Spleen (tissue), 11 donors: ENCODE results near the gene EPS8. TPM values are rescaled to one million over a fixed set of nuclear protein-coding genes. Genes with fewer than 3 reads are reported as not detected.
"Not testable (repeated sequence)": the region's sequence is repeated elsewhere in the genome, so short reads cannot be mapped to it uniquely, and the experiment has no call there.

ENCODE experiments used
- DNase-seq: peaks from one replicate; pipeline ENCODE4 v3.0.0-alpha.2; 2020
- H3K27ac ChIP-seq, 8 donors: fragments of 200-600 bp; sonication (generic) in 7 of 8; 1 replicate in 4 of 8; 2 replicates in 4 of 8; pipeline versions ENCODE4 v1.5.0 to v1.8.0; 2016 to 2021; ENCODE audit warnings: inconsistent platforms in 4 of 8, mild to moderate bottlenecking in 4 of 8, moderate library complexity in 1 of 8
- H3K27me3 ChIP-seq, 7 donors: fragments of 200-600 bp; sonication (generic) in 6 of 7; replicated peaks in 1 of 7; 1 replicate in 4 of 7; 2 replicates in 3 of 7; pipeline versions ENCODE4 v1.5.0 to v1.8.0; 2016 to 2021; ENCODE audit warnings: inconsistent platforms in 3 of 7, mild to moderate bottlenecking in 1 of 7
- H3K36me3 ChIP-seq, 6 donors: fragments of 200-600 bp; sonication (generic) in 5 of 6; 1 replicate in 4 of 6; 2 replicates in 2 of 6; pipeline versions ENCODE4 v1.5.0 to v1.8.0; 2016 to 2021; ENCODE audit warnings: inconsistent platforms in 2 of 6
- H3K4me1 ChIP-seq, 6 donors: fragments of 200-600 bp; sonication (generic) in 5 of 6; 1 replicate in 3 of 6; 2 replicates in 3 of 6; pipeline versions ENCODE4 v1.5.0 to v1.8.0; 2016 to 2021; ENCODE audit warnings: inconsistent platforms in 3 of 6
- H3K4me3 ChIP-seq, 8 donors: fragments of 200-600 bp; sonication (generic) in 7 of 8; 1 replicate in 4 of 8; 2 replicates in 4 of 8; pipeline versions ENCODE4 v1.5.0 to v1.8.0; 2016 to 2021; ENCODE audit warnings: inconsistent platforms in 4 of 8, mild to moderate bottlenecking in 4 of 8, moderate library complexity in 2 of 8
- H3K9me3 ChIP-seq, 8 donors: fragments of 200-600 bp; sonication (generic) in 7 of 8; 1 replicate in 4 of 8; 2 replicates in 4 of 8; pipeline versions ENCODE4 v1.5.0 to v1.8.0; 2016 to 2021; ENCODE audit warnings: inconsistent platforms in 4 of 8
- POLR2A ChIP-seq, 3 donors: fragments of 450-650 bp; IDR thresholded peaks; one replicate each; pipeline ENCODE4 v1.5.1; 2017; ENCODE audit warnings: antibody characterized with exemption in 3 of 3, mild to moderate bottlenecking in 1 of 3
- POLR2AphosphoS5 ChIP-seq, 3 donors: sonication (generic); formaldehyde crosslinking; IDR thresholded peaks; one replicate each; pipeline ENCODE4 v1.5.1; 2017; ENCODE audit warnings: antibody characterized with exemption in 3 of 3
- WGBS, 5 donors: extraction: QIAGEN DNeasy Blood & Tissue Kit in 3 of 5; methylation state at CpG; one replicate each; pipeline versions ENCODE4 v1.1.5 to v1.1.7; 2013 to 2018; 5-methylcytosine and 5-hydroxymethylcytosine counted together
- intact Hi-C: fragments of 100-400 bp; cut with DNase I; formaldehyde crosslinking; loops from one replicate; pipeline ENCODE4 v1.15.0; 2023; ENCODE audit warnings: low total_unique reads
- polyA plus RNA-seq, 3 donors: library from polyadenylated mRNA; stranded (reverse); fragments of 200-250 nt; gene quantifications; one replicate each; pipeline ENCODE4 v1.2.1, GENCODE V29; 2013
- total RNA-seq, 7 donors: library from RNA; depleted of rRNA in 3 of 7; stranded (reverse); fragments of >200 nt in 3 of 7; fragmentation: NEBNext Ultra II Directional in 4 of 7; extraction: Animal tissue kit (Norgen Biotek cat#: 25700) in 4 of 7; gene quantifications; one replicate each; pipeline versions ENCODE4 v1.1.0 to v1.2.1, GENCODE V29; 2016 to 2021
- TF ChIP-seq, protein P1 (sequence below), 11 experiments: fragments of 200-600 bp in 7 of 11; fragments of 450-650 bp in 4 of 11; sonication (generic) in 4 of 11; IDR thresholded peaks in 8 of 11; conservative IDR thresholded peaks in 3 of 11; 1 replicate in 7 of 11; 2 replicates in 4 of 11; pipeline versions ENCODE4 v1.4.0 to v1.8.0; 2016 to 2021; ENCODE audit warnings: antibody characterized with exemption in 11 of 11, inconsistent platforms in 4 of 11, mild to moderate bottlenecking in 1 of 11
- donor health status: healthy with polysubstance abuse.
- donor health status: DM: no; HTN: no; CAD: no; lungs with moderate emphysema.
- donor health status: DM: no; HTN: no; CAD: no.
- donor health status: Bipolar disorder and iron deficiency.
- donor health status: healthy.
- donor health status: DM: no; HTN: no; CAD: no.
- donor health status: DM: yes; HTN: yes; CAD: no.

The EPS8 gene
- total and polyA plus RNA-seq, 10 donors = 4.6 to 90.5 (median 30.9) TPM

DNA sequence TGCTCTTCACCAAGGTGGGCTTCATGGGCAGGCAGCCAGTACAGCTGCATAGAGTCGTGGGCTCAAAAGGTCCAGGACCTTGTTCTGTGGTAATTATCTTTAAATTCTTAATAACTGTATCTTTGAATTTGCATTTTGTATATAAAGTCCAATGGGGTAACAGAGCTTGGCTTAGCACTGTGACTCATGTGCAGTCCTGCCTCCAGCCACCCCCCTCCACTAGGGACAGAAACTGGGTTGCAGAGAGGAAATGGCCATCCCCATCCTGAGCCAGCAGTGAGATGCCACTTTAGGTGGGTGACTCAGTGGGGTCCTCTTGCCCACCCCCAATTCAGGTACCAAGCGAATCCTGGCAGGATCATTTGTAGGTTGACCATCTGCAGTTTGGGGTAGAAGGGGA, 48.1 kb downstream of the EPS8 start:
- peaks cover 0 to 13% (median 0%) of the 10 kb centered on the region in 8 donors for H3K9me3 ChIP-seq
- H3K4me3 ChIP-seq = no peak overlapping the region
- intact Hi-C loops = no loop called here
- H3K27me3 ChIP-seq = no peaks in the 10 kb centered on the region
- TF ChIP-seq, protein P1, sequence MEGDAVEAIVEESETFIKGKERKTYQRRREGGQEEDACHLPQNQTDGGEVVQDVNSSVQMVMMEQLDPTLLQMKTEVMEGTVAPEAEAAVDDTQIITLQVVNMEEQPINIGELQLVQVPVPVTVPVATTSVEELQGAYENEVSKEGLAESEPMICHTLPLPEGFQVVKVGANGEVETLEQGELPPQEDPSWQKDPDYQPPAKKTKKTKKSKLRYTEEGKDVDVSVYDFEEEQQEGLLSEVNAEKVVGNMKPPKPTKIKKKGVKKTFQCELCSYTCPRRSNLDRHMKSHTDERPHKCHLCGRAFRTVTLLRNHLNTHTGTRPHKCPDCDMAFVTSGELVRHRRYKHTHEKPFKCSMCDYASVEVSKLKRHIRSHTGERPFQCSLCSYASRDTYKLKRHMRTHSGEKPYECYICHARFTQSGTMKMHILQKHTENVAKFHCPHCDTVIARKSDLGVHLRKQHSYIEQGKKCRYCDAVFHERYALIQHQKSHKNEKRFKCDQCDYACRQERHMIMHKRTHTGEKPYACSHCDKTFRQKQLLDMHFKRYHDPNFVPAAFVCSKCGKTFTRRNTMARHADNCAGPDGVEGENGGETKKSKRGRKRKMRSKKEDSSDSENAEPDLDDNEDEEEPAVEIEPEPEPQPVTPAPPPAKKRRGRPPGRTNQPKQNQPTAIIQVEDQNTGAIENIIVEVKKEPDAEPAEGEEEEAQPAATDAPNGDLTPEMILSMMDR (IDR thresholded peaks at IDR 0.05 in 8 of 11, conservative IDR thresholded peaks at IDR 0.05 in 3 of 11) = no peak
- TF ChIP-seq POLR2A (IDR thresholded peaks at IDR 0.05) = no peak
- TF ChIP-seq POLR2AphosphoS5 (IDR thresholded peaks at IDR 0.05) = no peak
- no peak overlapping the region for H3K27ac ChIP-seq
- no peak for DNase-seq
- no peaks in the 10 kb centered on the region for H3K36me3 ChIP-seq
- 69 to 90% (median 84%) methylated on average over 2 of the region's 2 CpGs for WGBS, 5 donors
- H3K4me1 ChIP-seq = no peaks in the 10 kb centered on the region

DNA sequence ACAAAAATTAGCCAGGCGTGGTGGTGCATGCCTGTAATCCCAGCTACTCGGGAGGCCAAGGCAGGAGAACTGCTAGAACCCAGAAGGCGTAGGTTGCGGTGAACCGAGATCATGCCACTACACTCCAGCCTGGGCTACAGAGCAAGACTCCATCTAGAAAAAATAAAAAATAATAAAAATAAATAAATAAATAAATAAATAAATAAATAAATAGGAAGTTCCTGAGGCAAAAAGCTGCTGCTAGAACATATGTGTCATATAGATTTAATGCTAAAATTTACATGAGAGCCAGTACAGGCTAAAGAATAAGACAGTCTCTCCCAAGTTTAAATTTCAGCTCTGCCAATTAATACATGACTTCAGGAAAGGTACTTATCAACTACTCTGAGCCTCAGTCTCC, 48.8 kb downstream of the EPS8 start:
- H3K36me3 ChIP-seq, DNase-seq, H3K4me3 ChIP-seq, H3K4me1 ChIP-seq, H3K27ac ChIP-seq, intact Hi-C loops, H3K27me3 ChIP-seq: not testable (repeated sequence)
- 93 to 99% (median 96%) methylated on average over 5 of the region's 5 CpGs for WGBS, 5 donors
- peaks cover 0 to 13% (median 0%) of the 10 kb centered on the region in 8 donors for H3K9me3 ChIP-seq

DNA sequence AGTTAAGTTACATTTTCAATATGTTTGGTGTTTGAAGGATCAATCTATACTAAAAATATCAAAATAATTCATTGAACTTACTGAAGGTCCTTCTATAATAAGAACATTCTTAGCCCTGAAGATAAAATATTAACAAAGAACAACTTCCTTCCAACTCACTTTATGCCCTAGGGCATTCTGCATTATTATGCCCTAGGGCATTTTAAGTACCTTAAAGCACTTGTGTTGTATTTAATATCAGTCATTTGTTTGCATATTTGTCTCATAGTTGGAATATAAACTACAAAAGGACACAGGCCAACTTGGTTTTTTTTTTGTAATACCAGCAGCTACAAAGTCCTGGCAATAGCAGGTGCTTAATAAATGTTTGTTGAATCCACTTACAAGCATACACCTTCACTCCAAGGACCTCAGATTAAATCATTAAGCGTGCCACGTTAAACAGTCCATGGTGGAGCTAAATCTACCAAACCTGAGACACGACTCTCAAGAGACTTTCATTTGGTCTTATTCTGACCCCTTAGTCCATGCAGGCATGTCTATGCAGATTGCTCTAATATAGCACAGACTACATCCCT, 50.7 kb downstream of the EPS8 start:
- 88 to 96% (median 93%) methylated on average over 3 of the region's 3 CpGs for WGBS, 5 donors
- Histone ChIP-seq H3K4me3 (no peak overlapping the region), H3K27me3 (no peaks in the 10 kb centered on the region), H3K4me1 (no peaks in the 10 kb centered on the region), H3K27ac (no peak overlapping the region), H3K9me3 (peaks cover 0 to 11% (median 0%) of the 10 kb centered on the region in 8 donors), H3K36me3 (no peaks in the 10 kb centered on the region)
- no peak for TF ChIP-seq POLR2A (IDR thresholded peaks at IDR 0.05)
- TF ChIP-seq, protein P1 (IDR thresholded peaks at IDR 0.05 in 8 of 11, conservative IDR thresholded peaks at IDR 0.05 in 3 of 11) = no peak
- no peak for TF ChIP-seq POLR2AphosphoS5 (IDR thresholded peaks at IDR 0.05)
- no peak for DNase-seq
- intact Hi-C loops = no loop called here

DNA sequence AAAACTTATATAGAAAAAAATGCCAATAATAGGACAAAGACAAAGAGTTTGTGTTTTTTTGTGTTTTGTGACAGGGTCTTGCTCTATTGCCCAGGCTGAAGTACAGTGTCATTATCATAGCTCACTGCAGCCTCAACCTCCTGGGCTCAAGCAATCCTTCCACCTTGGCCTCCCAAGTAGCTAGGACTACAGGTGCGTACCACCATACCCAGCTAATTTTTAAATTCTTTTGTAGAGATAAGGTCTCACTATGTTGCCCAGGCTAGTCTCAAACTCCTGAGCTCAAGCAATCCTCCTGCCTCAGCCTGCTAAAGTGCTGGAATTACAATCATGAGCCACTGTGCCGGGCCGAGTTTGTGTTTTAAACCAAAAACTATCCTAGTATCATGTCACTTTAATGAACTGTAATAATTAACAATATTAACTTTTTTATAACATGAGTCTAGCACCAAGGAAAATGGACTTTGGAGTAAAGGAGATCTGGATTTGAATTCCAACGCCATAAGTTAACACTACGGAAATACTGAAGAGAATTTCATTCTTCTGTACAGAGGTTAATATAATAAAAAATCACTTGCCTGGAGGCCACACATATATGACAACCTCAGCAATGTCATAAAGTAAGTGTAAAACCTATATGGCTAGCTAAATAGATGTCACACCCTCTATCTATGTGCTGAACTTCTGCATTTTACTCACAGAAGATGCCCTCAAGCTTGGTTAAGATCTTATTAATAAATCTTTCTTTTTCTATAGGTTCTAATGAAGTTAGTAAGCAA, 53.2 kb downstream of the EPS8 start:
- TF ChIP-seq POLR2AphosphoS5 (IDR thresholded peaks at IDR 0.05) = no peak
- TF ChIP-seq, protein P1 (IDR thresholded peaks at IDR 0.05 in 8 of 11, conservative IDR thresholded peaks at IDR 0.05 in 3 of 11) = no peak
- TF ChIP-seq POLR2A (IDR thresholded peaks at IDR 0.05) = no peak
- Histone ChIP-seq H3K36me3 (no peaks in the 10 kb centered on the region), H3K4me1 (no peaks in the 10 kb centered on the region), H3K27me3 (no peaks in the 10 kb centered on the region), H3K9me3 (no peaks in the 10 kb centered on the region), H3K27ac (no peak overlapping the region), H3K4me3 (no peak overlapping the region)
- WGBS, 5 donors = 92 to 98% (median 96%) methylated on average over 5 of the region's 5 CpGs
- no peak for DNase-seq
- intact Hi-C loops = no loop called here
